GM18951 (cell line): ENCODE measurements around the gene SLA2.

Experiments
- POLR2A ChIP-seq: IDR thresholded peaks from 4 replicates; pipeline ENCODE4 v1.6.1; 2011; ENCODE audit warnings: mild to moderate bottlenecking; ENCODE audit not compliant: insufficient read length, insufficient read depth; ENCODE audit errors: extremely low read depth
- in situ Hi-C: fragments of 300-500 bp; cut with MboI; formaldehyde crosslinking; loops from one replicate; pipeline ENCODE4 v1.12.0; 2022; ENCODE audit warnings: low sequenced_read_pairs, mixed read lengths, inconsistent platforms; ENCODE audit not compliant: unreplicated experiment

The SLA2 gene

DNA sequence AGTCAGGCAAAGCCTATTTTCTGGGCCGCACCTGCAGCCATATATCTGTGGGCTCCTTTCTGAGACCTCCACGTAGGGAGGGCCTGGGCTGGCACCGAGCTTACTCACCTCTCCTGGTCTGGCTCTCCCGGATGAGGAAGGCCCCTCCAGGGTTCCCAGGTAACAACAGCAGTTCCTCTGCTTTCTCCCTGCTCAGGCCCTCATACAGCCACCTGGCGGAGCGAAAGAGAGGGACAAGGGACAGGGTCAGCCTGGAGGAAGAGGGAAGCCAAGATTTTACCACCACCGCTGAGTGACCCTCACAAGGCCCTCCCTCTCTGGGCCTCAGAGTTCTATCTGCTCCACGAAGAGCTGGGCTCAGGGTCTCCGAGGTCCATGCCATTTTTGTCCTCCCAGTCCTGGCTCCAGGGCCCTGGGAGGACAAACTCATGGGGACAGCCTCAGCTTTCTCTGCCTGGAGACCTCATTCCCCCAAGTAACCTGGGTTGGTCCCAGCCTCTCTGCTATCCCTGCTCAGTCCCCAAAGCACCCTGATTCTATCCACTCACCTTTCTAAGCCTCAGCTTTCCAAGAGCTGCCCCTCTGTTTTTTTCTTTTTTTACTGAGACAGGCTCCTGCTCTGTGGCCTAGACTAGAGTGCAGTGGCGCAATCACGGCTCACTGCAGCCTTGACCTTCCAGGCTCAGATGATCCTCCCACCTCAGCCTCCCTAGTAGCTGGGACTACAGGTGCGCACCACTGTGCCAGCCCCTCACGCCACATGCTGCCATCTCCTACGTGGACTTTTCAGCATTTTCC is 13.3 kb downstream of the SLA2 start:
- in situ Hi-C loops, result no loop called here

DNA sequence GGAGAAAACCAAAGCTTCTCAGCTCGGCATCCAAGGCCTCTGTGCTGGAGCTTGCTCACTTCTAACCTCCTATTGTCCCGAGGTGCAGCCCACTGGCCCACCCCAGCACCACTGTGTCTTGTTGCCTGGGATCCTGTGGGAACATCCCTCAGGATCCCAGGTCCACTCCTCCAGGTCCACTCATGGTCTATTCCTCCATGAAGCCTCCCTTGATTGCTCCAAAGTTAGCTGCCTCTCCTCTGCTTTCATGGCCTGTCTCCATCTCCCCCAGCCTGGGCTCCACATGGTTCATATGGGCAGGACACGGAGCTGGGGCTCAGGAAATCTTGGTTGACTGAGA is 13.9 kb downstream of the SLA2 start:
- no peak for TF ChIP-seq POLR2A
- in situ Hi-C loops, result no loop called here

More for the DNA sequence above, 13.3 kb downstream of the SLA2 start:
- TF ChIP-seq POLR2A, result no peak

- in situ Hi-C loops, result no loop called here
- no peak for TF ChIP-seq POLR2A
These were observed 14.3 kb downstream of the SLA2 start for GRCh38 chr20:36631646-36632045.

- no peak for TF ChIP-seq POLR2A
- in situ Hi-C loops, result no loop called here
These were observed 16.0 kb downstream of the SLA2 start for GRCh38 chr20:36629719-36630681.

- in situ Hi-C loops, result no loop called here
- TF ChIP-seq POLR2A, result no peak
These were observed 17.9 kb downstream of the SLA2 start for GRCh38 chr20:36628076-36628475.

- in situ Hi-C loops, result loop anchor here (25.0 kb wide), 1 partner anchor 262 kb away; the partner anchor contains the start of gene TLDC2
- TF ChIP-seq POLR2A, result no peak
These were observed 21.1 kb downstream of the SLA2 start for GRCh38 chr20:36624944-36625324.

DNA sequence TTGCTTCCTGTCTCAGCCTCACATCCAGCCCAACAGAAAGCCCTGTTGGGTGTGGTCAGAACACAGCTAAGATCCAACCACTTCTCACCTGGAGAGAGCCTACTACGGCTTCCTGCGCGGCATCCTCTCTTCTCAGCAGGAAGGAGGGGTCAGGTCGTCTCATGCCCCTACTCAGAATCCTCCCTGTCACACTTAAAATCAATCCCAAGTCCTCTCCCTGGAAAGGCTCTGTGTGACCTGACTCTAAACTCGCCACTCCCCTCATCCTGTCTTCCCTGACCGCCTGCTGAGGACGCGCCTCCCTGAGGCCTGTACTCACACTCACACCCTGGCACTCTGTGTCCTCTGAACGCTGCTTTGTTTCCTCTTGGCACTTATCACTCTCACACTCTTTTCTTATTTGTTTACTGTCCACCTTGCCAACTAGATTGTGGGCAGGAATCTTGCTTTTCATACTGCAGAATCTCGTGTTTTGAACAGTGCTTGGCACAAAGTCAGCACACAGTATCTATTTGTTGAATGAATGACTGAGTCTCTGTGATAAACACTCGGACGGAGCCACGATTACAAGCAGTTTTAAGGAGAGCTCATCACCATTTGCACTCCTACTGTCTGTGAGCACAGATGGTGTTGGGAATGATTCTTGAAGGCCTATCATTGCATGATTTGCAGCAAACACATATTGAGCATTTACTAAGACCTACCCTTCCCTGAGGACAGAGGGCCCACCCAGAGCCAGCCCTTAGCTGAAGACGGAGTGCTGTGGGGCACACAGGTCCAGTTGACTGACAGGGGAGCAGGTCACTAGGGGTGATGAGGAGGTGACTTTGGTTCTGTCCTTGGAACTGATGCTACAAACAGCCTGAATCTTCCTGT is 21.7 kb downstream of the SLA2 start:
- TF ChIP-seq POLR2A, result no peak
- in situ Hi-C loops, result loop anchor here (25.0 kb wide), 1 partner anchor 263 kb away; the partner anchor contains the start of gene TLDC2

DNA sequence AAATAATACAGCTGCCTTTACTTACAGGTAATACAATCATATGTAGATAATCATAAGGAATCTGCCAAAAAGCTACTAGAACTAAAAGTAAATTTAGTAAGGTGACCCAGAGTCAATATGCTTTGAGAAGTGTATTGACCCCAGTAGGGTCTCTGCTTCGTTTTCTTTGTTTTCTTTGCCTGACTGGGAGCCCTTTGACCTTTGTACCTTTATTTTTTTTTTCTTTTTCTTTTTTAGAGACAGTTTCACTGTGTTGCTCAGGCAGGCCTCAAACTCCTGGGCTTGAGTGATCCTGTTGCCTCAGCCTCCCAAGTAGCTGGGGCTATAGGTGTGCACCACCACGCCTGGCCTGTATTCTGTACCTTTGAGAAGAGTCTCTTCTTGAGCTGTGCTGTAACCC is 22.6 kb downstream of the SLA2 start:
- in situ Hi-C loops, result loop anchor here (25.0 kb wide), 1 partner anchor 264 kb away; the partner anchor contains the start of gene TLDC2
- TF ChIP-seq POLR2A, result no peak

DNA sequence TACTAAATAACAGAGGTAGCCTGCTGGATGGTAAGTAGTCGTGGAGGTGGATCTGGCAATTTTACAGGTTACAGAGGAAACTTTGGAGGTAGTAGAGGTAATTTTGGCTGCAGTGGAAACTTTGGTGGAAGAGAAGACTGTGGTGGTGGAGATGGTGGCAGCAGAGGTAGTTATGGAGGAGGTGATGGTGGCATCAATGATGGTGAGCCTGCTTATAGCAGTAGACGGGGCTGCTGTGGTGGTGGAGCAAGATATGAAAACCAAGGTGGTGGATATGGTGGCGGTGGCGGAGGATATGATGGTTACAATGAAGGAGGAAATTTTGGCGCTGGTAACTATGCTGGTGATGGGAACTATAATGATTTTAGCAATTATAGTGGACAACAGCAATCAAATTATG is 25.1 kb downstream of the SLA2 start:
- TF ChIP-seq POLR2A, result no peak
- in situ Hi-C loops, result loop anchor here (25.0 kb wide), 1 partner anchor 266 kb away; the partner anchor contains the start of gene TLDC2

GRCh38 chr20:36614781-36615557 is 31.0 kb downstream of the SLA2 start:
- in situ Hi-C loops, result loop anchor here (25.0 kb wide), 1 partner anchor 272 kb away; the partner anchor contains the start of gene TLDC2
- TF ChIP-seq POLR2A, result no peak

GRCh38 chr20:36613974-36614373 is 32.0 kb downstream of the SLA2 start:
- TF ChIP-seq POLR2A, result no peak
- in situ Hi-C loops, result loop anchor here (25.0 kb wide), 1 partner anchor 273 kb away; the partner anchor contains the start of gene TLDC2

DNA sequence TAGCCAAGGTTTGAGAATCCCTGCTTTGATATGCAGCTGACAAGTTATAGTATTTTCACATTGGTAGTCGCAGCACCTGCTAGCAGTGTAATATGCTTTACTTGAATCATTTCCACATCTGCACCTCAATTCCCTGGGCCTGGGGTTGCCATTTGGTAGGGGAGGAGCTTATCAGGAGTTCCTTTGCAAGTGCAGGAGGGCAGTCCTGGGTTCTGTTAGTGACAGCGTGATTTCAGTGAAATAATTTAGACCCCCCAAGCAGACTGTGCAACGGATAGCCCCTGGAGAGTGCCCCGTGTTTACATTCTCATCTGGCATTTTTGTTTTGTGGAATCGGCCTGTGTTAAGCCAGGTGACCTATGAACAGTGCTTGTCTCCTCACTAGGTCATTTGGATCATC is 34.4 kb downstream of the SLA2 start:
- TF ChIP-seq POLR2A, result no peak
- in situ Hi-C loops, result loop anchor here (25.0 kb wide), 1 partner anchor 276 kb away; the partner anchor contains the start of gene TLDC2

GRCh38 chr20:36608388-36608728 is 37.6 kb downstream of the SLA2 start:
- in situ Hi-C loops, result loop anchor here (25.0 kb wide), 1 partner anchor 279 kb away; the partner anchor contains the start of gene TLDC2
